T-helper 17 cell (primary cell): Measurements from ENCODE around the gene DLG1. TPM values are rescaled to one million over a fixed set of nuclear protein-coding genes. Genes with fewer than 3 reads are reported as not detected.

Experiments used
- ATAC-seq: fragments of 150-1000 bp; cut with Tn5 transposase; 2 replicates; pipeline ENCODE4 v1.10.0; 2021; ENCODE audit warnings: mild to moderate bottlenecking, moderate library complexity
- DNase-seq, 3 donors: peaks; one replicate each; pipeline versions ENCODE4 v3.0.0 to v3.0.0-alpha.2; 2020 to 2021
- H3K9me3 ChIP-seq: one replicate; pipeline ENCODE4 v1.7.0; 2013; ENCODE audit warnings: low read length, mild to moderate bottlenecking; ENCODE audit not compliant: control insufficient read depth, poor library complexity, severe bottlenecking
- H3K27ac Mint-ChIP-seq: one replicate; pipeline ENCODE4 v1.8.0; 2022; ENCODE audit warnings: mild to moderate bottlenecking, moderate library complexity, mixed read lengths
- H3K27me3 Mint-ChIP-seq: one replicate; pipeline ENCODE4 v1.8.0; 2022; ENCODE audit warnings: mixed read lengths
- H3K36me3 Mint-ChIP-seq: one replicate; pipeline ENCODE4 v1.8.0; 2022; ENCODE audit warnings: low read depth, mixed read lengths
- H3K4me1 Mint-ChIP-seq: one replicate; pipeline ENCODE4 v1.8.0; 2022; ENCODE audit warnings: mild to moderate bottlenecking, mixed read lengths
- H3K4me3 Mint-ChIP-seq: one replicate; pipeline ENCODE4 v1.8.0; 2022; ENCODE audit warnings: mild to moderate bottlenecking, moderate library complexity, mixed read lengths
- total RNA-seq, 4 donors: library from RNA in 2 of 4; stranded (reverse) in 2 of 4; gene quantifications; one replicate each; pipeline ENCODE4 v1.2.3 and lab custom pipeline; 2022 to 2026

DLG1 gene
- total RNA-seq, 2 donors from 2014 or later, result 87.5 to 99.7 TPM

DNA sequence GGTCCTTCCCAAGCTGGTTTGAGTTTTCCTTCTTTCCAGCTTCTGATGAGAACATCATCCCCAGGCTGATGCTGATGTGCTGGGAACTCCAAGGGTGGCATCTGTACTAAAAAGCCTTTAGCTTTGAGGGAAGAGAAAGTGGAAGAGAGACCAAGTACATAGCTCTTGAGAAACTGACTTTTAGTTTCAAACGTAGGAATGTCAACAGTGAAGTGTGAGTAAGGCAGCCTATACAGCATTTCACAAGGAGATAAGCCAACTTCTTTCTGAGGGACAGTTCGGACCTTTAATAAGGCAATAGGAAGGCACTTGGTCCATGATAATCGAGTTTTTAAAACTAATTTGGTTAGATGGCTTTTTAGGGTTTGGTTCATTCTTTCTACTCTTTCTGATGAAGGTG is 53.7 kb downstream of the DLG1 start:
- peaks cover 2% of the 10 kb centered on the region for H3K4me1 Mint-ChIP-seq
- no peak for DNase-seq
- H3K9me3 ChIP-seq, result peaks cover 11% of the 10 kb centered on the region
- H3K27ac Mint-ChIP-seq, result no peak overlapping the region
- H3K4me3 Mint-ChIP-seq, result no peak overlapping the region
- peaks cover 11% of the 10 kb centered on the region for H3K36me3 Mint-ChIP-seq
- no peaks in the 10 kb centered on the region for H3K27me3 Mint-ChIP-seq
- no peak for ATAC-seq

DNA sequence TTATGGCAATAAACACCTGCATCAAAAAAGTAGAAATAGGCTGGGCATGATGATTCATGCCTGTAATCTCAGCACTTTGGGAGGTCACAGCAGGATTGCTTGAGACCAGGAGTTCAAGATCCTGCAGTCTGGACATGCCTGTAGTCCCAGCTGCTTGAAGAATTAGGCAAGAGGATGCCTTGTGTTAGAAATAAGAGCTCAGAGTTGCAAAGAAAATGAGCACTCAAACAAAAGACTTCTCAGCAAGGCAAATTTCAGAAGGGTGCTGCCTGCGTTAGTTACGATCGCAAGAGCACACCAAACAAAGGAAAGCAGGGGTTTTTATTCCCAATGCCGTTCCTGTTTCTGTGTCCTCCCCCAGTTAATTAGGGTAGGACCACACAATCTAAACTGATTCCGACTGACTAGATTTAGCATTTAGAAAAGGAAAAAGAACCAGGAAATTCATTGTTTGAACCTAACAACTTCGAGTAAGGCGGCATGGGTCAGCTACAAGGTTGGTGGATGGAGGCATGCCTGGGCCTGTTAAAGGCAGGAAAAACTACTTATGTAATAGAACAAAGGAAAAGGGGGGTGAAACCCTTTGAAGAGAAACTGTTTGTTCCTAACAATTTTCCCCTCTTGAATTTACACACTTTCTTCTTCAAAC is 55.5 kb downstream of the DLG1 start:
- Mint-ChIP-seq H3K4me1 (peaks cover 11% of the 10 kb centered on the region), H3K4me3 (no peak overlapping the region), H3K27me3 (no peaks in the 10 kb centered on the region), H3K36me3 (peaks cover 14% of the 10 kb centered on the region), H3K27ac (no peak overlapping the region)
- no peak for DNase-seq
- no peak for ATAC-seq
- peaks cover 7% of the 10 kb centered on the region for H3K9me3 ChIP-seq

DNA sequence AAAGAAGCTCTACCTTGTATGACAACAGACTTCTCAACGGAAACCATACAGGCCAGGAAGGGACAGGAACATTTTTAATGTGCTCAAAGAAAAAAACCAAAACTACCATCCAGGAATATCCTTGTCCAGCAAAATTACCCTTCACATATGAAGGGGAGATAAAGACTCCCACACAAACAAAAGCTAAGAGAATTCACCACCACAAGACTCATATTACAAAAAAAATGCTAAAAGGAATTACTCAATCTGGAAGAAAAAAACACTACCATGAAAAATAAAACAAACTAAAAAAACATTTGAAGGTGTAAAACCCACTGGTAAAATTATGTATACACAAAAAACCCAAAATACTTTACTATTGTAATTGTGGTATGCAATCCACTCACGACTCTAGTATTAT is 57.2 kb downstream of the DLG1 start:
- H3K4me1 Mint-ChIP-seq, result peaks cover 10% of the 10 kb centered on the region
- H3K27ac Mint-ChIP-seq, result no peak overlapping the region

DNA sequence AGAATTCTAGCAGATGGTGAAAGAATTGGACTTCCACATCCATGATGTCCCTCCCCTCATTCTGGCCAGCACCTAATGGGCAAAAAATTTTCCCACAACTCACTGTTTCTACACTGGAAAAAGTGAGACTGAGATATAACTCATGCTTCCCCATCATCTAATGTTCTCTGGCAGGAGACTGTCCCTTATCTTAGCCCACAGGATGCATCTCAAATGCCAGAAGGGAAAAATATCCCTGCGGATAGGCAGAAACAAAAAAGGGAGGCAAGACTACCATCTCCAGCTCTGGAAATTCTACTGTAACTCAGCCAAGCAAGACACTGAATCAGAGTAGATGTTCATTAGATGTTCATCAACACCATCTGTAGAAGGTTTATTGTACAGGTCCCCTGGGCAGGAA is 58.6 kb downstream of the DLG1 start:
- no peak overlapping the region for H3K4me3 Mint-ChIP-seq
- H3K36me3 Mint-ChIP-seq, result peaks cover 10% of the 10 kb centered on the region
- no peaks in the 10 kb centered on the region for H3K27me3 Mint-ChIP-seq
- peaks cover 13% of the 10 kb centered on the region for H3K4me1 Mint-ChIP-seq
- DNase-seq, result no peak
- peaks cover 2% of the 10 kb centered on the region for H3K9me3 ChIP-seq
- no peak overlapping the region for H3K27ac Mint-ChIP-seq
- ATAC-seq, result no peak

More for the DNA sequence above, 57.2 kb downstream of the DLG1 start:
- ATAC-seq (no peak), DNase-seq (no peak)
- peaks cover 7% of the 10 kb centered on the region for H3K9me3 ChIP-seq
- Mint-ChIP-seq H3K27me3 (no peaks in the 10 kb centered on the region), H3K4me3 (no peak overlapping the region), H3K36me3 (peaks cover 12% of the 10 kb centered on the region)

DNA sequence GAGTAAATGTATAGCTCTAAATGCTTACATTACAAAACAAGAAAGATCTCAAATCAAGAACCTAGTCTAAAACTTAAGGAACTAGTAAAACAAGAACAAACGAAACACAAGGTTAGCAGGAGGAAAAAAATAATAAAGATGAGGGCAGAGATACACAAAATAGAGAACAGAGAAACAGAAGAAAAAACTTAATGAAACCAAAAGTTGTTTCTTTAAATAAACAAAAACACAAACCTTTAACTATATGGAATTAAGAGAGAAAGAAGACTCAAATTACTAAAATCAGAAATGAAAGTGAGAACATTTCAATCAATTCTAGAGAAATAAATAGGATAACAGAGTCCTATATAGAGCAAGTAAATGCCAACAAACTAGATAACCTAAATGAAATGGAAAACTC is 59.6 kb downstream of the DLG1 start:
- Mint-ChIP-seq H3K4me1 (peaks cover 18% of the 10 kb centered on the region), H3K27me3 (no peaks in the 10 kb centered on the region), H3K27ac (peak overlapping the region; percentile 65), H3K4me3 (peak overlapping the region; percentile 4), H3K36me3 (peaks cover 6% of the 10 kb centered on the region)
- DNase-seq (no peak), ATAC-seq (no peak)
- no peaks in the 10 kb centered on the region for H3K9me3 ChIP-seq

DNA sequence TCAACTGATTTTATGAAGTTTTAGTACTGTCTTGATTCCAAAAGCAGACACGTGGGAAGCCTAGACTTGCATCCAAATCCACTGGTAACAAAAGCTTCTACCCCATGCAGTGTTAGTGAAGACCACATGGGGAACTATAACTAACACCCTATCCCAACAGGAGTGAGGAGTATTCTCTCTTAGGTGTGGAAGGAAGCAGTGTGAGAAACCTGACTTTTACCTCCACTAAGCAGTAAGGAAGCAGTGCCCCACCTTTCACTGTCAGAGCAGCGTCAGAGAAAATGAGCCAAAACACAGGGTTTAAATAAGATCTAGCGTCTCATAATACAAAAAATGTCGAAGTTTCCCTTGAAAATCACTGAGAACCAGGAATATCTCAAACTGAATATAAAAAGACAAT is 60.5 kb downstream of the DLG1 start:
- H3K4me3 Mint-ChIP-seq, result no peak overlapping the region

DNA sequence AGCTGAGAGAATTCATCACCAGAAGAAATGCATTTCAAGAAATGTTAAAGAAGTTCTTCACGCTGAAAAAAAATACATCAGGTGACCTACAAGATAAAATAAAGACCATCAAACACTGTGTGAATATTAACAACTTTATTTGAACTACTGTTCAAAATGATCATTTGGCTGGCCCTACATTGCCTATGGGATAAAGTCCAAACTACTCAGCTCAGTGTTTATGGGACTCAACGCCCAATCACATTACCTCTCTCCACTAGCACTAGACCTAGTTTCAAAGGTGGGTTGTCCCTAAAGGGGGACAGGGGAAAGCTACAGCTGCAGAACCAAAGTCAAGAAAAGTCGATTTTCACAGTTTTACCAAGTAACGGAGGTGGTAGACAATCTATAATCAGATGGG is 62.0 kb downstream of the DLG1 start:
- no peaks in the 10 kb centered on the region for H3K9me3 ChIP-seq
- ATAC-seq (no peak), DNase-seq (no peak)
- Mint-ChIP-seq H3K27me3 (no peaks in the 10 kb centered on the region), H3K4me1 (peaks cover 21% of the 10 kb centered on the region), H3K36me3 (peaks cover 6% of the 10 kb centered on the region), H3K27ac (no peak overlapping the region), H3K4me3 (no peak overlapping the region)

More for the DNA sequence above, 60.5 kb downstream of the DLG1 start:
- no peak for DNase-seq
- no peaks in the 10 kb centered on the region for H3K9me3 ChIP-seq
- no peaks in the 10 kb centered on the region for H3K27me3 Mint-ChIP-seq
- no peak for ATAC-seq
- peaks cover 18% of the 10 kb centered on the region for H3K4me1 Mint-ChIP-seq
- H3K27ac Mint-ChIP-seq, result peak overlapping the region; percentile 65
- H3K36me3 Mint-ChIP-seq, result peaks cover 6% of the 10 kb centered on the region

DNA sequence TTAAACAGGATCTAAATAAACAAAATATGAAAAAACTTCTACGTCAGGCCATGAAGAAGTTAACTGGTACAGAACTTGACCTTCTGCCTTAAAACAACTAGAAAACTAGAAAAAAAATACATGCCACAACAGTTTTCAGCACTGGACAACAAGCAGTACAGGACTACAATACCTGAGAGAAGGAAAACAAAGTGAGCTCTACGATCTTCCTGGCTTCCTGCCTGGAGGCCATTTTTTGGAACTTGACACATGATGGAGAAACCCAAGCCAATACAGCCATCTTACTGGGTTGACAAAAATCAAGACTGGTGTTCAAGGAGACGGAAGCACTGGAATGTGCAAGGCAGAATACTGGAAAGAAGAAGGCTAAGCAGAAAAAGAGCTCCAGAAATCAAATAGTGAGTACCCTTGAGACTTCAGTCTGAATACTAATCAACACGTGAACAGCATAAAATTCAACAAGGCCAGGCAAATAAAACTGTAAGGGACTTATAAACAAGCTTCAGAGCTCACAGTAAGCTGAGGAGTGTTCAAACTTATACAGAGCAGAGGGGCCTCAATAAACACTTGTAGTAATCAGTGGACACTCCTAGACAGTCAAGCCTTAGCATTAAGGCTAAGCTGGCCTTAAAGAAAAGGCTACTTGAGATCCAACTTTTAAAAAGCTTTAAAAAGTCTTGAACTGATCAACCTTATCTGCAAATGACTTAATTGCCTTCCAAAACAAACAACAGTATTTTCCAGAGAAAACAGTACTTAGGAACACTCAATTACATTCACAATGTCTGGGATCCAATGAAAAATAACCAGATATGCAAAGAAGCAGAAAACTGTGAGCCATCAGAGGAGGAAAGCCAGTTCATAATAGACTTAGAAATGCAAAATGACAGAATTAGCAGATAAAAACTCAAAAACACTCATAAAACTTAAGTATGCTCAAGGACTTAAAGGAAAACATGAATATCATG is 63.2 kb downstream of the DLG1 start:
- peaks cover 21% of the 10 kb centered on the region for H3K4me1 Mint-ChIP-seq
- H3K27ac Mint-ChIP-seq, result no peak overlapping the region
- ATAC-seq (no peak), DNase-seq (no peak)
- no peaks in the 10 kb centered on the region for H3K9me3 ChIP-seq
- no peaks in the 10 kb centered on the region for H3K27me3 Mint-ChIP-seq
- H3K4me3 Mint-ChIP-seq, result no peak overlapping the region
- peaks cover 4% of the 10 kb centered on the region for H3K36me3 Mint-ChIP-seq

DNA sequence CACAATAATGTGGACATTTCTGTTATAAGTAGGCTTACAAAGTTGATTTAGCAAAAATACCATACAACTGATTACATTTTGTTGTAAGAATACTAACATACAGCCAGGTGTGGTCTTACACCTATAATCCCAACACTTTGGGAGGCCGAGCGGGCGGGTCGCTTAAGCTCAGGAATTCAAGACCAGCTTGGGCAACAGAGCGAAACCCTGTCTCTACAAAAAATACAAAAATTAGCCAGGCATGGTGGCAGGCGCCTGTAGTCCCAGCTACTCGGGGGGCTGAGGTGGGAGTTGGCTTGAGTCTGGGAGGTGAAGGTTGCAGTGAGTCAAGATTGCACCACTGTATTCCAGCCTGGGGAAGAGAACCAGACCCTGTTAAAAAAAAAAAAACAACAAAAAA is 67.1 kb downstream of the DLG1 start:
- Mint-ChIP-seq H3K4me1 (peaks cover 21% of the 10 kb centered on the region), H3K4me3 (no peak overlapping the region), H3K36me3 (no peaks in the 10 kb centered on the region), H3K27ac (no peak overlapping the region), H3K27me3 (no peaks in the 10 kb centered on the region)
- DNase-seq (no peak), ATAC-seq (no peak)
- no peaks in the 10 kb centered on the region for H3K9me3 ChIP-seq

DNA sequence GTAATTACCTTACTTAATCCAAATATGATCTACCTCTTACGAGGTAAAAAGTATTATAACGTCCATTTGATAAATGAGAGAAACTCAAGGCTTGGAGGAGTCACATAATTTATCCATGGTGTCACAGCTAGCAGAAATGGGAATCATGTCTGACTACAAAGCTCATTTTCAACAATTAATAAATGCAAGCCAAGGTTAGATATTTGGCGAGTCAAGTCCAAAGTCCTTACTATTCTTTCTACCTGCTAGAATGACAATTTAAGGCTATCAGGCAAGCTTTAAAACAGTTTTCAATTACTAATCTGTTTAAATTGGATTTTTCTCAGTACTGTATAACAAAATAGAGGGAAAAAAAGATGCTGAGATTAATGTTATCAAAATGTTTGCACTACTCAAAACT is 68.6 kb downstream of the DLG1 start:
- H3K9me3 ChIP-seq, result no peaks in the 10 kb centered on the region
- no peak overlapping the region for H3K27ac Mint-ChIP-seq
- DNase-seq (no peak), ATAC-seq (no peak)
- H3K27me3 Mint-ChIP-seq, result no peaks in the 10 kb centered on the region
- no peaks in the 10 kb centered on the region for H3K36me3 Mint-ChIP-seq
- peaks cover 22% of the 10 kb centered on the region for H3K4me1 Mint-ChIP-seq
- no peak overlapping the region for H3K4me3 Mint-ChIP-seq

DNA sequence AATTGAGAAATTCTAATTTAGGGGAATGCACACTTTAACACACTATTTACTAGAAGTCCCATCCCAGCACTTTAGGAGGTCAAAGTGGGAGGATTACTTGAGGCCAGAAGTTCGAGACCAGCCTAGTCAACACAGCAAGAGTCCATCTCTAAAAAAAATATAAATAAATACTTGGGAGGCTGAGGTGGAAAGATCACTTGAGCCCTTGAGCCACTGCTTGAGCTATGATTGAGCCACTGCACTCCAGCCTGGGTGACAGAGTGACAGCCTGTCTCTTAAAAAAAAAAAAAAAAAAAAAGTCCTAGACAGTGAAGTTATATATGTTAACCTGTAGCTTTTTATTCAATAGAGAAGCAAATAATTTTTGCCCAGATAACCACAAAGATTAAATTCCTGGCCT is 69.2 kb downstream of the DLG1 start:
- H3K4me3 Mint-ChIP-seq, result no peak overlapping the region
- no peak overlapping the region for H3K27ac Mint-ChIP-seq
- no peak for ATAC-seq

DNA sequence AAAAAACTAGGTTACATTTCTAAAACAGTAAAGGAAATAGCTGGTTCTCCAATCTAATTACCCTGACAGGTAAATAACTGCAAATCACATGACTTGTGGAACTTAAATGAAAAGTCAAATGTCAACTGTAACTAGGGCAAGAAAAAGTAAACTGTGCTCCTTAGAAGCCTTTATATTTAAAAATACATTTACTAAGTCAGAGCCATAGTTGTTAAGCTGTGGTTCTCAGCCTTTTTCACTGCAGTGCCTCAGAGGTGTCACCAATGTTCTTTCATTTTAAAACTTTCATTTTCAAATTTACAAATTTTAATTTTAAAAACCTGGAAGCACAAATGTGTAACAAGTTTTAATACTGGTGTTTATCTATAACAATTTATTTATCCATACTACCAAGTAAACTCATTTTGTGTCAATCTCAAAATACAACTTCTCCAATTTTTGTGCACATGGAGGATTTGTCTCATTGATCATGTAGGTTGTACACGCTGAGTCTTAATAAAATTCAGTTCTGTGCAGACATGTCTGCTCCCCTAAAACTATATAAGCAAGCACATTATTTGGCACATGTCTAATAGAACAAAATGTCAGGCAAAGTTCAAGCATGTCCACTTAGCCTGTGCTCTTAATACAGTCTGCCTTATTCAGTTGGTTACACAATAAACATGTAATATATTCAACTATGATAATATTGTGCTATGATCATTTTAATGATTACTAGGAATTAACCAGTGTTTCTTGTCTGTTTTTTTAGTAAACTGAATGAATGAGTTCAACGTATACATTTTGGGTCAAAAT is 70.4 kb downstream of the DLG1 start:
- no peaks in the 10 kb centered on the region for H3K27me3 Mint-ChIP-seq

More for the DNA sequence above, 69.2 kb downstream of the DLG1 start:
- Mint-ChIP-seq H3K4me1 (peaks cover 19% of the 10 kb centered on the region), H3K36me3 (no peaks in the 10 kb centered on the region), H3K27me3 (no peaks in the 10 kb centered on the region)
- no peaks in the 10 kb centered on the region for H3K9me3 ChIP-seq
- no peak for DNase-seq

DNA sequence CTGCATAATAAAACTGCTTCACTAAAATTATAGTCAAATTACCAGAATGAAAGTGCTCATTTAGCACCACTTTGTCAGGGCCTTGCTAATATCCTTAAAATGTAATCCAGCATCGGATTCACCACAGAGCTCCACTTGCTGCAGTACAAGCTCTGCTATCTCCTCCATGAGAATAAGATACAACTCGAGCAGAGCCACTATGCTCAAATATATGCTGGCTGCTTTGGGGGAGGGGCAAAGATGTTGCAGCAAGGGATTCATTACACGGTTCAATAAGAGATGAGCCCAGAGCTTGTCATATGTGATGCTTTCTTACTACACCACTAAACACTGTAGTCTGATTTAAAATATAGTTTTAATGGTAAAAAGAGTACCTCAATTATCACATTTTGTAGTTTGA is 72.2 kb downstream of the DLG1 start:
- no peaks in the 10 kb centered on the region for H3K36me3 Mint-ChIP-seq
- peaks cover 25% of the 10 kb centered on the region for H3K4me1 Mint-ChIP-seq
- no peak overlapping the region for H3K4me3 Mint-ChIP-seq
- no peak overlapping the region for H3K27ac Mint-ChIP-seq
- DNase-seq (no peak), ATAC-seq (no peak)
- no peaks in the 10 kb centered on the region for H3K27me3 Mint-ChIP-seq
- H3K9me3 ChIP-seq, result no peaks in the 10 kb centered on the region

More for the DNA sequence above, 70.4 kb downstream of the DLG1 start:
- peak overlapping the region; percentile 4 for H3K27ac Mint-ChIP-seq
- H3K4me3 Mint-ChIP-seq, result no peak overlapping the region
- peaks cover 20% of the 10 kb centered on the region for H3K4me1 Mint-ChIP-seq
- no peaks in the 10 kb centered on the region for H3K9me3 ChIP-seq
- no peak for DNase-seq
- no peak for ATAC-seq
- no peaks in the 10 kb centered on the region for H3K36me3 Mint-ChIP-seq
